Kidney epithelial cell (primary cell): Measurements from ENCODE around the gene MOB4. TPM values are rescaled to one million over a fixed set of nuclear protein-coding genes. Genes with fewer than 3 reads are reported as not detected.
A peak's percentile ranks its signal among the peaks of the same experiment; 100 is the strongest.

Source experiments
- DNase-seq: peaks from one replicate; pipeline ENCODE4 v3.0.0-alpha.2; 2010; ENCODE audit warnings: low read depth
- H3K27me3 ChIP-seq: 2 replicates; pipeline ENCODE4 v1.6.0; 2011; ENCODE audit warnings: low read length; ENCODE audit not compliant: control insufficient read depth, insufficient read depth
- H3K36me3 ChIP-seq: 2 replicates; pipeline ENCODE4 v1.5.1; 2011; ENCODE audit warnings: low read length; ENCODE audit not compliant: control insufficient read depth, insufficient read depth
- H3K4me3 ChIP-seq: 2 replicates; pipeline ENCODE4 v1.5.1; 2011; ENCODE audit warnings: low read depth, mild to moderate bottlenecking, control low read depth, low read length
- CTCF ChIP-seq: IDR thresholded peaks from 2 replicates; pipeline ENCODE4 v1.5.1; 2011; ENCODE audit warnings: mild to moderate bottlenecking, moderate library complexity, low read length, control low read depth, inconsistent platforms; ENCODE audit not compliant: insufficient read depth, poor library complexity, severe bottlenecking
- total RNA-seq: library from RNA; depleted of rRNA; stranded (reverse); fragments of >200 nt; gene quantifications from 2 replicates; pipeline ENCODE4 v1.2.3, GENCODE V29; 2015

The MOB4 gene
- total RNA-seq, 1 donor from 2014 or later = 37.1 TPM

GRCh38 chr2:197487385-197487784, 28.5 kb upstream of the MOB4 start:
- no peak for TF ChIP-seq CTCF
- H3K4me3 ChIP-seq = no peak overlapping the region
- DNase-seq = no peak
- no peaks in the 10 kb centered on the region for H3K36me3 ChIP-seq
- H3K27me3 ChIP-seq = no peaks in the 10 kb centered on the region

GRCh38 chr2:197495433-197496134, 20.3 kb upstream of the MOB4 start:
- no peak for TF ChIP-seq CTCF
- Histone ChIP-seq H3K27me3 (no peaks in the 10 kb centered on the region), H3K4me3 (no peak overlapping the region), H3K36me3 (no peaks in the 10 kb centered on the region)
- no peak for DNase-seq

- DNase-seq = no peak
- Histone ChIP-seq H3K4me3 (no peak overlapping the region), H3K27me3 (no peaks in the 10 kb centered on the region), H3K36me3 (no peaks in the 10 kb centered on the region)
- TF ChIP-seq CTCF = no peak
These were observed 19.2 kb upstream of the MOB4 start for GRCh38 chr2:197496695-197497094.

GRCh38 chr2:197497326-197497725, 18.5 kb upstream of the MOB4 start:
- Histone ChIP-seq H3K4me3 (no peak overlapping the region), H3K27me3 (no peaks in the 10 kb centered on the region), H3K36me3 (no peaks in the 10 kb centered on the region)
- TF ChIP-seq CTCF = no peak
- no peak for DNase-seq

GRCh38 chr2:197498235-197498936, 17.5 kb upstream of the MOB4 start:
- Histone ChIP-seq H3K4me3 (peak overlapping the region; percentile 96), H3K36me3 (no peaks in the 10 kb centered on the region), H3K27me3 (no peaks in the 10 kb centered on the region)
- DNase-seq = no peak
- TF ChIP-seq CTCF = no peak
